ELF-1 (cell line): ENCODE measurements around the gene EVI5.
A peak's percentile ranks its signal among the peaks of the same experiment; 100 is the strongest.
"Not testable (repeated sequence)": the region's sequence is repeated elsewhere in the genome, so short reads cannot be mapped to it uniquely, and the experiment has no call there.

Experiments
- DNase-seq: peaks from one replicate; pipeline ENCODE4 v3.0.0-alpha.2; 2016; ENCODE audit warnings: low read depth, low spot score

EVI5 gene

DNA sequence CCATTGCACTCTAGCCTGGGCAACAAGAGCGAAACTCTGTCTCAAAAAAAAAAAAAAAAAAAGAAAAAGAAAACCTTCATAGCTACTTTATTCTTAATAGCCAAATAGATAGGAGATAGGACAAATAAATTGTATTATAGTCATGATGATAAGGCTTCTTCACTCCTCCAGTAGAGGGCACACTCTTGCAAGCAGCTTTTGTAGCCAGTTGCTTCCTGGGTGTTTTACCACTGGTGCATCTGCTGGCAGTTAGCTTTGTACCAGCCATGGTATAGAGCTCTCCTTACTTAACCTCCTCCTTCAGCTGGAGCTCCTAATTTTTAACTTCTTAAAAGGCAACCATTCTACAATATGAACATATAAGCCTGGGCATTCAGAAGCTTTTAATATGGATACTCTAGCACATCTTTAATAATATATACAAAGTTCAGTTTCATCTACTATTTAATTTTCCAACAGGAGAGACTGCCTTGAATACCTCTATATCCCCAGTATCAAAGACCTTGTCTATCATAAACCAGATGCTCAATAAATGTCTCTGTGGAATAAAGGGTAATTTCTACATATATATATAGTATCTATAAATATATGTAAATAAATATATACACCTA lies 35.8 kb downstream of the EVI5 start:
- peak; percentile 25 for DNase-seq

DNA sequence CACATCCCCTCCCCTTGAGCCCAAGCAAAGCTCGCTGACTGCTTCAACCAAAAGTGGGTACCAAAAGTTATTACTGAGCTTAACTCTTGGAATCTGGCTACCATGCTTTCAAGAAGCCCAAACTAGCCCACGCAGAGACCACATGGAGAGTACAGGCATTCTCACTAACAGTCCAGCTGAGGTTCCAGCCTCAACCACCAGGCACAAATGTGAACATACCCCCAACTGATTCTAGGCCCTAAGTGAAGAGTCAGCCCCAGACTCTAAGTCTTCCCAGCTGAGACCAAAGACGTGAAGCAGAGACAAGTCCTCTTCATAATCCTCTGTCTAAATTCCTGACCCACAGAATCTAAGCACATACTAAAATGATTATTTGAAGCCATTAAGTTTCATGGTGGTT lies 36.8 kb downstream of the EVI5 start:
- DNase-seq = peak; percentile 10

DNA sequence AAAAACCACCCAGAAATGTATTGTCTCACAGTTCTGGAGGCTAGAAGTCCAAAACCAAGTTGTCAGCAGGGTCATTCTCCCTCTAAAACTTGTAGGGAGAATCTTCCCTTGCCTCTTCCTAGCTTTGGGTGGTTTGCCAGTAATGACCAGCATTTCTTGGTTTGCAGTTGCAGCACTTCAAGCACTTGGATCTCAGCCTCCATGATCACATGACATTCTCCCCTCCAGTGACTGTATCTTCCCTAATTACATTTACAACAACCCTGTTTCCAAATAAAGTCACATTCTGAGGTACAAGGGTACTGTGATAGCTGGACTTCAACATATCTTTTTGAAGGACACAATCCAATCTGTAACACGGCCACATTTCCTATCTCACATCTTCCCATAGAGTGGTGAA lies 37.2 kb downstream of the EVI5 start:
- no peak for DNase-seq

DNA sequence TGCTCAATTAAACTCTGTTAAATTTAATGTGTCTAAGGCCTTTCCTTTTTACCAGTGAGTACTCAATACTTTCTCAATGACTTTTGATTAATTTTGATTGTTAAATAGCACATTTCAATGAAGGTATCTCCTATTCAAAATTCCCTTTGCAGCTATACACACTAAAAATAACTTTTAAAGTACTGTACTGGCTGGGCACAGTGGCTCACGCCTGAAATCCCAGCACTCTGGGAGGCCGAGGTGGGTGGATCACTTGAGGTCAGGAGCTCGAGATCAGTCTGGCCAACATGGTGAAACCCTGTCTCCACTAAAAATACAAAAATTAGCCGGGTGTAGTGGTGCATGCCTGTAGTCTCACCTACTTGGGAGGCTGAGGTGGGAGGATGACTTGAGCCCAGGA lies 38.7 kb downstream of the EVI5 start:
- DNase-seq = not testable (repeated sequence)

DNA sequence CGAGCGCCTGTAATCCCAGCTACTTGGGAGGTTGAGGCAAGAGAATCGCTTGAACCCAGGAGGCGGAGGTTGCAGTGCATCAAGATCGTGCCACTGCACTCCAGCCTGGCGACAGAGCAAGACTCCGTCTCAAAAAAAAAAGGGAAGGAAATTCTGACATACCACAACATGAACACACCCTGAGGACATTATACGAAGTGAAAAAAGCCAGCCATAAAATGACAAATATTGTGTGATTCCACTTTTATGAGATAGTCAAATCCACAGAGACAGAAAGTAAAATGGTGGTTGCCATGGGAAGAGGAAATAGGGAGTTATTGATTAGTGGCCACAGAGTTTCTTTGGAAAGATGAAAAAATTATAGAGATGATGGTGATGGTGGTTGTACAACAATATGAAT lies 41.7 kb downstream of the EVI5 start:
- DNase-seq = no peak

DNA sequence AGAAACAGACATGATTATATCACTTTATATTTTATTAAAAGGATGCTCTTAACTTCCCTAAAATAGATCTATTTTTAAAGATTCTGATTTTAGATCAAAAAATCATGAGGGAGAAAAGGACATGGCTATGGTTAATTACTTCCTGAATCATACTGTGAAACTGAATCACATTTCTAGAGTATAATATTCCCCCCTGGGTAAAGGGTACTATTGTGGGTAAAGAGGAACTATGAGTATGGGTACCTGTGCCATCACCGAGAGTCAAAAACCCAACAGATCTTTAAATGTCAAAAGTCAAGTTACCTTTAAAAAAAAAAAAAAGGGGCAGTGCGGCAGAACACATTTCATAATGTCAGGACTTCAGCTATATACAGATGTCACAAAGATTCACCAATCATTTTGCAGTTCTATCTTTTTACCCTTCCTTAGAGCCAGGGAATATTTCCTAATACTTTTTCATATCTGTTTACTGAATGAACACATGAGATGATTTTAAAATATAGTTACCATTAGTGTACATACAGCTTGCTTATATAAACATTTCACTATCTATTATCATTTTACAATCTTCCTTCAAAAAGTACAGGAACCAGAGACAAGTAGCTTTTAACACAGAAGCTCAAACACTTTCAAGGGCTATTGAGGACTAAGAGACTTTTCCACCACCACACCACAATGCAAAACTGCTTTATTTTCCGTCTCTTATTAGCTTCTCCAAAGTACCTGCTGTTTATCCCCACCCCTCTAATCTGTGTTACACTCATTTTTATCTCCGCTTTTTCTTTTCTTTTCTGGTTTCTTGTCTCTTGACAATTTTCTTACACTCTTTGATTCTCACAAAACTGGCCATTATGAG lies 45.0 kb downstream of the EVI5 start:
- DNase-seq = no peak

DNA sequence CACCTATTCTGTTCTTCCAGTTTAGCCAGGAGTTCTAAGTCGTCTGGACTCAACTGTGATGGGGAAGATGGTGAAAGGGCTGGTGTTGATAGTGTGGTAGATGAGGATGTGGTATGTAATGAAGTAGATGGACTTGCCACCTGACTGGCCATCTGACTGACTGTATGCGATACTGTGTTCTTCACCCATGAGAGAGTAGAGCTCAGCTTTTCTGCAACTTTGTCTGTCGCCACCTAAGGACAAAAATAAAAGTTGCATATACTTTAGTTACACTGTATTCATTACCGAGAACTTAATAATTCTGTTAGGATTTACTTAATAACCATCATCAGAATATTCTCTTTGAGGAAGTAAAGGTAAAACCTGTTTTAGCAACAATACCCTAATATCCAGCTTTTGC lies 48.5 kb downstream of the EVI5 start:
- no peak for DNase-seq

DNA sequence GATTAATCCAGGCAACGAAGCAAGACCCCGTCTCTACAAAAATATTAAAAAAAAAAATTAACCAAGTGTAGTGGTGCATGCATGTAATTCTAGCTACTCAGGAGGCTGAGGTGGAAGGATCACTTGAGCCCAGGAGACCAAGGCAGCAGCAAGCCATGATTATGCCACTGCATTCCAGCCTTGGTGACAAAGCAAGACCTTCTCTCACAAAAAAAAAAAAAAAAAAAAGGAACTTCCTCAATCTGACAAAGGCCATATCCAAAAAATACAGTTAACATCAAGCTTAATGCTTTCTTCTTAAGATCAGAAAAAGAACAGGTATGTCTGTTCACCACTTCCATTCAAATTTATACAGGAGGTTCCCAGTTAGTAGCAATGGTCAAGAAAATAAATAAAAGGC lies 54.4 kb downstream of the EVI5 start:
- no peak for DNase-seq

DNA sequence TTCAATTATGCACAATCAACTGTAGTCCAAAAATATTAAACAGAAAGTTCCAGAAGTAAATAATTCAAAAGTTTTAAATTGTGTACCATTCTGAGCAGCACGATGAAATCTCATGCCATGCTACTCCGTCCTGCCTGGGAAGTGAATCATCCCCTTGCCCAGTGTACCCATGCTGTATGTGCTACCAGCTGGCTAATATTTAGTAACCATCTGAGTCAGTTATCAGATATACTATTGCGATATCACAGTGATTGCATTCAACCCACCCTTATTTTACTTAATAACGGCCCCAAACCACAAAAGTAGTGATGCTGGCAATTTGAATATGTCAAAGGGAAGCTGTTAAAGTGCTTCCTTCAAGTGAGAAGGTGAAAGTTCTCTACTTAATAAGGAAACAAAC lies 56.2 kb downstream of the EVI5 start:
- DNase-seq = no peak

DNA sequence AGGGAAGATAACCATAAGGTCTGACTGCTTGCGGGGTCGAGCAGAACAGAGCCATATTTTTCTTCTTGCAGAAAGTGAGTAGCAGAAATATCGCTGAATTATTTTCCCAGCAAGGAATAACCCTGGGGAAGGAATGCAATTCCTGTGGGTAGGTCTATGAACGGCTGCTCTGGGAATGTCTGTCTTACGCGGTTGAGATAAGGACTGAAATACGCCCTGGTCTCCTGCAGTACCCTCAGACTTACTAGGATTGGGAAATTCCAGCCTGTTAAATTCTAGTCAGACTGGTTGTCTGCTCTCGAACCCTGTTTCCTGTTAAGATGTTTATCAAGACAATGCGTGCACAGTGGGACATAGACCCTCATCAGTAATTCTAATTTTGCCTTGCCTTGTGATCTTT lies 61.2 kb downstream of the EVI5 start:
- peak; percentile 48 for DNase-seq

DNA sequence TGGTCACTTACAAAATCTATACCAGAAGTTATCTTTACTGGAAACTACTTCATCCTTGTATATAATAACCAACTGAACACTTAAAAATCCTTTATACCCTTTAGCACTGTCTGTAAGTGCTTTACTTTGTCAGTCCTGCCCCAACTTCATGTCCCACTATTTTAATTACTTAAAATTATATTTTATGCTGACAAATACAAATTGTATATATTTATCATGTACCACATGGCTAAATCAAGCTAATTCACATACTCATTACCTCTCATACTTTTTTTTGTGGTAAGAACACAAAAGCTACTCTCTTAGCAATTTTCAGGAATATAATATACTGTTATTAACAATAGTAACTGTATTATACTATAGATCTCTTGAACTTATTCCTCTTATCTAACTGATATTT lies 63.0 kb downstream of the EVI5 start:
- DNase-seq = no peak

DNA sequence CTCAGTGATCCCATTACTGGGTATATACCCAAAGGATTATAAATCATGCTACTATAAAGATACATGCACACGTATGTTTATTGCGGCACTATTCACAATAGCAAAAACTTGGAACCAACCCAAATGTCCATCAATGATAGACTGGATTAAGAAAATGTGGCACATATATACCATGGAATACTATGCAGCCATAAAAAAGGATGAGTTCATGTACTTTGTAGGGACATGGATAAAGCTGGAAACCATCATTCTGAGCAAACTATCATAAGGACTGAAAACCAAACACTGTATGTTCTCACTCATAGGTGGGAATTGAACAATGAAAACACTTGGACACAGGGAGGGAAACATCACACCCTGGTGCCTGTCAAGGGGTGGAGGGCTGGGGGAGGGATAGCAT lies 63.8 kb downstream of the EVI5 start:
- DNase-seq = not testable (repeated sequence)

DNA sequence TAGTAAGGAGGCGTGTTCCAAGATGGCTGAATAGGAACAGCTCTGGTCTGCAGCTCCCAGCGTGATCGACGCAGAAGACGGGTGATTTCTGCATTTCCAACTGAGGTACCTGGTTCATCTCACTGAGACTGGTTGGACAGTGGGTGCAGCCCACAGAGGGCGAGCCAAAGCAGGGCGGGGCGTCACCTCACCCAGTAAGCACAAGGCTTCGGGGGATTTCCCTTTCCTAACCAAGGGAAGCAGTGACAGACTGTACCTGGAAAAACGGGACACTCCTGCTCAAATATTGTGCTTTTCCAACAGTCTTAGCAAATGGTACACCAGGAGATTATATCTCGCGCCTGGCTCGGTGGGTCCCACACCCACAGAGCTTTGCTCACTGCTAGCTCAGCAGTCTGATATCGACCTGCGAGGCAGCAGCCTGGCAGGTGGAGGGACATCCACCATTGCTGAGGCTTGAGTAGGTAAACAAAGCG lies 69.4 kb downstream of the EVI5 start:
- not testable (repeated sequence) for DNase-seq

DNA sequence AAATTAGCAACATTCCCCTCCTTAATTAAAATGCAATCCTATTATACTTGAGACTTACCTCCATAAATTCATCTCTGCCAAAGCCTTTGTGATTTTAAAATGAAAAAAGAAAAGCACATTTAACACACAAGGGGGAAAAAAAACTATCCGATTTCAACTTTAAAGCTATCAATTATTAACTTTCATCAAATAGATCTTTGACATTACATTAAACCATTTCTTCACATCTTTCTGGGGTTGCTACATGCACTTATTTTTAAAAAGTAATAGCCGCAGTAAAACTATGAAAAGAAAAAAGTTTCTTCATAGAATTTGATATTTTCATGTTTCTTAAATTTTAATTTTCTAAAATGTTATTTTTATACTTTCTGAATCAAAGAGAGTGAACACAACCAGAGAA lies 71.0 kb downstream of the EVI5 start:
- DNase-seq = no peak

DNA sequence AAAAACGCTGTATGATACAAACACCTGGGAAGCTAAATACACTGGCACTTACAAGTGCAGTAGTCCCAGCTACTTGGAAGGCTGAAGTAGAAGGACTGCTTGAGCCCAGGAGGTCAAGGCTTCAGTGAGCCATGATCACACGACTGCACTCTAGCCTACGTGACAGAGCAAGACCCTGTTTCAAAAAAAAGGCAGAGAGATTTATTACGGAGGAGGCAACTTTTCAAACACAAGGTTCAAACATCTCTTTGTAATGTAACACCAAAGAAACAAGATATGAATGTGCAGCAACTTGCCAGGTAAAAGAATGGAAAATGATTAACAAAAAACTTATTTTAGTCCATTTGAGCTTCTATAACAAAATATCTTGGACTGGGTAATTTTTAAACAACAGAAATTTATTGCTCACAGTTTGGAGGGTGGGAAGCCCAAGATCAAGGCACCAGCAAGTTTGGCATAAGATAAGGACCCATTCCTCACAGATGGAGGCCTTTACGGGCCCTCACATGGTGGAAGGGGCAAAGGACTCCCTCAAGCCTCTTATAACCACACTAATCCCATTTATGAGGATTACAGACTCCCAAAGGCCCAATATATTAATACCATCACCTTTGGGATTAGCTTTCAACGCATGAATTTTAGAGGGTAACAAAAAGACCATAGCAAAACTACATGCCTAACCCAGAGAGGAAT lies 73.3 kb downstream of the EVI5 start:
- no peak for DNase-seq

DNA sequence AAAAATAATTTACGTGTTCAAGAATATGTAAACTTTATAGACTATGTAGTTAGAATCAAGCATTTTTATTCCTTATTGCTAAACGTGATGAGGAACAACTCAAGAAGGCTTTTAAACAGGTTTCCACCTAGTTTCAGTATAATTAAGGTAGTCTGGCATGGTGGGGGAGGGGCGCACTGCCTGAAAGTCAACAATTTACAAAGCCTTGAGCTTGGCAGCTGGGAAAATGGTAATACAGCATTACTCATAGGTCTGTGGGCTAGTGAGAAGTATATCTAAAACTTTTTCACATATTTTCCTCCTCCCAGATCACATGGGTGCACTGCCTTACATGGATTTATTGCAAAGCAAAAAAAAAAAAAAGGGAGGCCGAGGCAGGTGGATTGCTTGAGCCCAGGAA lies 75.2 kb downstream of the EVI5 start:
- DNase-seq = peak; percentile 3

DNA sequence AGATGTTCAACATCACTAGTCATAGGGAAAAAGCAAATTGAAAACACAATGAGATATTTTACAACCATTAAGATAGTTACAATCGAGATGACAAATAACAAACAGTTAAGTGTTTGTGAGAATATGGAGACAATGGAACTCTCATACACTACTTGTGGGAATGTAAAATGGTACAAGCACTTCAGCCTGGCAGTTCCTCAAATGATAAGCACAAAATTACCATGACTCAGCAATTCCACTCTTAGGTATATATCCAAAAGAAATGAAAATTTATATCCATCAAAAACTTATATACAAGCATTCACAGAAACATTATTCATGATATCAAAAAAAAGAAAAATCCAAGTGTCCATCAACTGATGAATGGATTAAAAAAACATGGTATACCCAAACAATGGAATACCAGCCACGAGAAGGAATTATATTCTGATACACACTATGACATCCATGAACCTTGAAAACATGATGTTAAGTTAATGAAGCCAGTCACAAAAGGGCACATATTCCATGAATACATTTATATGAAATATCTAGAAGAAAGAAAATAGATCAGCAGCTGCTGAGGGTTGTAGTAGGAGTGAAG lies 76.4 kb downstream of the EVI5 start:
- no peak for DNase-seq

DNA sequence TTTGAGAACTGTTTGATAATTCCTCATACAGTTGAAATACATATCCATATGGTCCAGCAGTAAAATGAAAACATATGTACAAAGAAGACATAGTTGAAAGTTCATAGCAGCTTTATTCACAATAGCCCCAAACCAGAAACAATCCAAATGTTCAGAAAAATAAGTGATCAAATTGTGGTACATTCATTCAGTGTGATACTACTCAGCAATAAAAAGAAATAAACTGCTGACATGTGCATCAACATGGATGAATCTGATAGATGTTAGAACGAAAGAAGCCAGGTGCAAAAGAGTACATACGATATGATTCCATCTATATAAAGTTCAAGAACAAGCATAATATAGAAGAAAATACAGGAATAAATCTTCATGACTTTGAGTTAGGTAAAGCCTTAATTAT lies 77.2 kb downstream of the EVI5 start:
- DNase-seq = no peak

DNA sequence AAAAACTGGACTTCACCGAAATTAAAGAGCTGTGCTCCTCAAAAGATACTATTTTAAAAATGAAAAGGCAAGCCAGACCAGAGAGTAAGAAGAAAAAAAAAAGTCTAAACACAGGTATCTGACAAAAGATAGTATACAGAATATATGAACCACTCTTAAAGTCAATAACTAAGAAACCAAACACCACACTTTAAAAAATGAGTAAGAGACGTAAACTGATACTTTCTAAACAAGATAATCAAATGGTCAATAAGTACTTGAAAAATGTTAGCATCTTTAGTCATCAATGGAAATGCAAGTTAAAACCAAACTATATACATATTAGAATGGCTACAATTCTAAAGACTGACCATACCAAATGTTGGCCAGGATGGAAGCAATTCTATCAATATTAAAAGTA lies 77.6 kb downstream of the EVI5 start:
- no peak for DNase-seq

DNA sequence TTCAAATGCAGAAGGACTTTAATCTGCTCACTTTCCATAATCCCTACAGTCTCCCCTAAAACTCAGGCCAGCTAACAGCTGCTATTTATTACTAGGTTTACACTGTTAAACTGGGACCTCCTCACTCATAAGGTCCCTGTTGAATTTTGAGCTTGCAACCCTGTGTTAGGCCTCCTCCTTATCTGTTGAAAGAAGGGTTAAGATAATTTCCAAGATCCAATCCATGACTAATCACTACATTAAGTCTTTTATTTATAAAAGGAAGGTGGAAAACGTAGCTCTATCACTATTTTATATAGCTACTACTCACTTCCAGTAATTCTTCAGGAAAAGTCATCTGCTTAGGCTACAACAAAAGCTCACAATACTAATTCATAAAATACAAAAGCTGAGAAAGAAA lies 79.5 kb downstream of the EVI5 start:
- no peak for DNase-seq

DNA sequence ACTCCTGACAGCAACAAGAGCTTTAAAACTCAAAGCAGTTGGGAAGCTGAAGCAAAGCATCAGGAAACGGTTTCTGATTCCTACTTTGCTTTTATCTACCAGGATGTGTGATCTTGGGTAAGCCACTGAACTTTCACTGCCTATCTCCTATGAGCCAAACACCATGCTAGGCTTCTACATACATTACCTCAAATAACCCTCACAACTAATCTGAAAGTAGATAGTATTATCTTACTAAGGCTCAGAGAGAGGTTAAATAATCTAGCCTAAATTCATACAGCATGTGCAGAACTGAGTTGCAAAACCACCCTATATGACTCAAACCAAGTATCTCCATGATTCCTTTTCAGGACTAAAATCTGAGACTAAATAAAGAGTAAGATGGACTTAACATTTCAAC lies 83.8 kb downstream of the EVI5 start:
- DNase-seq = no peak

DNA sequence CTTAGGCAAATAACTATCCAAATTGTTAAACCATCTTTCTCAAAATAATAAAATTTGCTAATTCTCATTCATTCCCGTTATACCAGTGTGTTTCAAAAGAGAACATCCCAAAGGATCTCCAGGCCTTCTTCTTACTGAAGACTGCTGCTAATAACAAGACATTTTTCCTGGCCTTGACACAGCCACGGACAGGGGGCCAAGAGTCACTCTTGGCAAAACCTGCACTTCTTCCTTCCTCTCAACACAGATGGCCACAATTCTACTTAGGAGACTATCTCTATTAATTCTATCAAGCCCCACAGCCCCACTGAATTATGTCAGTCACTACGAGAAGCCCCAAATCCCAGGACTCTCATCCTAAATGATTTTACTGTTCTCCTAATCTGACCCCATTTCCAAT lies 86.0 kb downstream of the EVI5 start:
- no peak for DNase-seq
